IMR-90 (cell line): ENCODE data around the gene KCNG3. TPM values are rescaled to one million over a fixed set of nuclear protein-coding genes. Genes with fewer than 3 reads are reported as not detected.

Experiments
- ATAC-seq: fragments of 200-7000 bp; cut with Tn5 transposase; 2 replicates; pipeline ENCODE4 v1.9.1; 2020; ENCODE audit warnings: low read depth, mild to moderate bottlenecking, moderate library complexity
- BruUV-seq: library from RNA; stranded (reverse); fragments of 400-500 nt; replicated peaks from 2 replicates; lab custom pipeline; 2021; lab: Mats Ljungman, UMichigan
- CTCF ChIA-PET: fragments of 300-600 bp; formaldehyde crosslinking; extraction: SDS; loops from one replicate; lab custom pipeline; 2021; ENCODE audit warnings: antibody characterized with exemption; lab: Yijun Ruan, JAX
- POLR2A ChIA-PET: fragments of 300-600 bp; sonication (Branson Sonifier 250); formaldehyde crosslinking; loops from one replicate; lab custom pipeline; 2022; ENCODE audit warnings: antibody characterized with exemption; ENCODE audit not compliant: unreplicated experiment; lab: Charles Lee
- DNase-seq: peaks from one replicate; pipeline ENCODE4 v3.0.0; 2013
- H2AFZ ChIP-seq: replicated peaks from 2 replicates; pipeline ENCODE3; 2013; ENCODE audit warnings: low read length, mild to moderate bottlenecking; ENCODE audit not compliant: poor library complexity
- H2AK5ac ChIP-seq: 2 replicates; pipeline ENCODE4 v1.6.1; 2013; ENCODE audit warnings: low read depth, low read length, inconsistent platforms
- H2AK9ac ChIP-seq: replicated peaks from 2 replicates; pipeline ENCODE3; 2013; ENCODE audit warnings: mild to moderate bottlenecking, low read depth, low read length, moderate library complexity; ENCODE audit not compliant: poor library complexity
- H2BK120ac ChIP-seq: 2 replicates; pipeline ENCODE4 v1.6.1; 2013; ENCODE audit warnings: low read depth, low read length, inconsistent platforms
- H2BK15ac ChIP-seq: 3 replicates; pipeline ENCODE4 v1.6.1; 2013; ENCODE audit warnings: low read depth, low read length, inconsistent platforms
- H2BK20ac ChIP-seq: 2 replicates; pipeline ENCODE4 v1.6.1; 2013; ENCODE audit warnings: low read depth, mild to moderate bottlenecking, inconsistent platforms, low read length, moderate library complexity
- H2BK5ac ChIP-seq: 2 replicates; pipeline ENCODE4 v1.6.1; 2013; ENCODE audit warnings: mild to moderate bottlenecking, low read depth, low read length, inconsistent platforms; ENCODE audit not compliant: poor library complexity, severe bottlenecking
- H3K14ac ChIP-seq: replicated peaks from 2 replicates; pipeline ENCODE4 v1.6.1; 2013; ENCODE audit warnings: low read depth, low read length, inconsistent platforms
- H3K18ac ChIP-seq: 2 replicates; pipeline ENCODE4 v1.6.1; 2013; ENCODE audit warnings: low read depth, low read length, control low read depth
- H3K23ac ChIP-seq: 2 replicates; pipeline ENCODE4 v1.6.1; 2013; ENCODE audit warnings: low read depth, low read length, inconsistent platforms
- H3K27ac ChIP-seq: 2 replicates; pipeline ENCODE4 v1.5.1; 2013; ENCODE audit warnings: mild to moderate bottlenecking, control low read depth, low read length; ENCODE audit not compliant: insufficient read depth
- H3K27me3 ChIP-seq: 2 replicates; pipeline ENCODE4 v1.6.1; 2013; ENCODE audit warnings: low read length; ENCODE audit not compliant: control insufficient read depth, insufficient read depth
- H3K36me3 ChIP-seq: 2 replicates; pipeline ENCODE4 v1.6.1; 2013; ENCODE audit warnings: low read length, mixed read lengths; ENCODE audit not compliant: control insufficient read depth, insufficient read depth
- H3K4ac ChIP-seq: 2 replicates; pipeline ENCODE4 v1.6.1; 2013; ENCODE audit warnings: low read depth, low read length, inconsistent platforms
- H3K4me1 ChIP-seq: 2 replicates; pipeline ENCODE4 v1.6.1; 2013; ENCODE audit warnings: low read length, mixed read lengths; ENCODE audit not compliant: control insufficient read depth, insufficient read depth
- H3K4me2 ChIP-seq: 2 replicates; pipeline ENCODE4 v1.6.1; 2013; ENCODE audit warnings: low read depth, mild to moderate bottlenecking, control low read depth, low read length, moderate library complexity
- H3K4me3 ChIP-seq: 2 replicates; pipeline ENCODE4 v1.5.1; 2013; ENCODE audit warnings: low read depth, mild to moderate bottlenecking, control low read depth, low read length, moderate library complexity; ENCODE audit not compliant: insufficient read depth
- H3K56ac ChIP-seq: 2 replicates; pipeline ENCODE4 v1.6.1; 2013; ENCODE audit warnings: low read length, inconsistent platforms; ENCODE audit not compliant: insufficient read depth; ENCODE audit errors: extremely low read depth
- H3K79me1 ChIP-seq, 2 experiments: 2 replicates each; pipeline ENCODE4 v1.6.1; 2013; ENCODE audit warnings: low read length in 2 of 2, inconsistent platforms in 1 of 2, low read depth in 1 of 2
- H3K9ac ChIP-seq: 2 replicates; pipeline ENCODE4 v1.6.1; 2013; ENCODE audit warnings: low read depth, low read length, control low read depth
- H3K9me1 ChIP-seq: 2 replicates; pipeline ENCODE4 v1.6.1; 2013; ENCODE audit warnings: low read length, inconsistent platforms; ENCODE audit not compliant: insufficient read depth
- H3K9me3 ChIP-seq: 2 replicates; pipeline ENCODE4 v1.6.1; 2013; ENCODE audit warnings: low read length; ENCODE audit not compliant: control insufficient read depth, insufficient read depth
- H4K20me1 ChIP-seq: 2 replicates; pipeline ENCODE4 v1.6.1; 2013; ENCODE audit warnings: low read length, inconsistent platforms; ENCODE audit not compliant: insufficient read depth
- H4K5ac ChIP-seq: 2 replicates; pipeline ENCODE4 v1.6.1; 2013; ENCODE audit warnings: mild to moderate bottlenecking, low read depth, low read length, control low read depth
- H4K8ac ChIP-seq, 2 experiments: 2 replicates each; pipeline ENCODE4 v1.6.1; 2013; ENCODE audit warnings: low read depth in 2 of 2, low read length in 2 of 2, control low read depth in 1 of 2, inconsistent platforms in 1 of 2
- H4K91ac ChIP-seq: 2 replicates; pipeline ENCODE4 v1.6.1; 2013; ENCODE audit warnings: low read depth, low read length, inconsistent platforms; ENCODE audit not compliant: insufficient read depth
- BHLHE40 ChIP-seq: fragments of 150-350 bp; IDR thresholded peaks from 2 replicates; pipeline ENCODE4 v1.6.1; 2016; ENCODE audit warnings: mild to moderate bottlenecking, low read depth, low read length
- CEBPB ChIP-seq: IDR thresholded peaks from 2 replicates; pipeline ENCODE4 v1.6.1; 2012; ENCODE audit warnings: low read depth, low read length, improper control_type of control experiment
- CHD1 ChIP-seq: IDR thresholded peaks from 2 replicates; pipeline ENCODE4 v1.6.1; 2012; ENCODE audit warnings: low read depth, low read length, improper control_type of control experiment
- CTCF ChIP-seq: conservative IDR thresholded peaks from 2 replicates; pipeline ENCODE4 v1.5.1; 2012; ENCODE audit warnings: mild to moderate bottlenecking, low read depth, low read length, improper control_type of control experiment
- FOS ChIP-seq: fragments of 150-350 bp; IDR thresholded peaks from 2 replicates; pipeline ENCODE4 v1.6.1; 2016; ENCODE audit warnings: low read depth, low read length
- MAFK ChIP-seq: IDR thresholded peaks from 2 replicates; pipeline ENCODE4 v1.6.1; 2012; ENCODE audit warnings: low read depth, low read length, improper control_type of control experiment
- MAZ ChIP-seq: IDR thresholded peaks from 2 replicates; pipeline ENCODE4 v1.6.1; 2012; ENCODE audit warnings: low read depth, mild to moderate bottlenecking, low read length, improper control_type of control experiment, moderate library complexity, borderline replicate concordance
- MXI1 ChIP-seq: IDR thresholded peaks from 2 replicates; pipeline ENCODE4 v1.6.1; 2012; ENCODE audit warnings: low read depth, mild to moderate bottlenecking, low read length, moderate library complexity, borderline replicate concordance
- NFE2L2 ChIP-seq: fragments of 150-350 bp; IDR thresholded peaks from 2 replicates; pipeline ENCODE4 v1.6.1; 2016; ENCODE audit warnings: low read depth, mild to moderate bottlenecking, low read length
- POLR2A ChIP-seq: IDR thresholded peaks from 2 replicates; pipeline ENCODE4 v1.6.1; 2012; ENCODE audit warnings: mild to moderate bottlenecking, low read depth, low read length
- RAD21 ChIP-seq: IDR thresholded peaks from 2 replicates; pipeline ENCODE4 v1.6.1; 2012; ENCODE audit warnings: low read length, improper control_type of control experiment
- RCOR1 ChIP-seq: IDR thresholded peaks from 2 replicates; pipeline ENCODE4 v1.6.1; 2012; ENCODE audit warnings: mild to moderate bottlenecking, low read length, improper control_type of control experiment; ENCODE audit not compliant: insufficient replicate concordance
- SMC3 ChIP-seq: fragments of 150-350 bp; IDR thresholded peaks from 2 replicates; pipeline ENCODE4 v1.6.1; 2016; ENCODE audit warnings: low read depth, mild to moderate bottlenecking, antibody characterized with exemption, low read length, moderate library complexity
- WGBS, 2 experiments: methylation state at CpG; one replicate each; pipeline versions ENCODE4 v1.1.5 to v1.1.7; 2013; ENCODE audit warnings: missing lambda C conversion rate in 2 of 2; ENCODE audit not compliant: insufficient read length in 1 of 2; ENCODE audit errors: extremely low coverage in 2 of 2; 5-methylcytosine and 5-hydroxymethylcytosine counted together
- dilution Hi-C: fragments of 300-500 bp; cut with HindIII; formaldehyde crosslinking; loops from one replicate; pipeline ENCODE4 v1.14.3; 2018; ENCODE audit warnings: low sequenced_read_pairs; ENCODE audit not compliant: unreplicated experiment
- in situ Hi-C: fragments of 300-500 bp; cut with MboI; formaldehyde crosslinking; loops from 3 replicates; pipeline ENCODE4 v1.14.3; 2019; ENCODE audit warnings: low sequenced_read_pairs, inconsistent platforms, mixed read lengths
- intact Hi-C: fragments of 100-400 bp; cut with micrococcal nuclease; formaldehyde crosslinking; loops from 2 replicates; pipeline ENCODE4 v1.10.0; 2022
- polyA plus RNA-seq, 3 experiments: library from polyadenylated mRNA; depleted of rRNA; stranded (reverse); fragments of >200 nt; gene quantifications; 2 replicates each; pipeline ENCODE4 v1.2.3, GENCODE V29; 2012; ENCODE audit warnings: low replicate concordance in 1 of 3
- total RNA-seq: library from RNA; depleted of rRNA; stranded (reverse); fragments of >200 nt; gene quantifications from 2 replicates; pipeline ENCODE4 v1.2.3, GENCODE V29; 2012
- TF ChIP-seq, protein P1 (sequence below): fragments of 150-350 bp; IDR thresholded peaks from 2 replicates; pipeline ENCODE4 v1.6.1; 2017; ENCODE audit warnings: mild to moderate bottlenecking, antibody characterized with exemption, low read length, low read depth
- TF ChIP-seq, protein P2 (sequence below): fragments of 150-350 bp; IDR thresholded peaks from 2 replicates; pipeline ENCODE4 v1.6.1; 2016; ENCODE audit warnings: low read depth, mild to moderate bottlenecking, low read length, moderate library complexity, borderline replicate concordance

Gene KCNG3
- total and polyA plus RNA-seq, 2 of the 4 experiments (the other 2 are of a cell fraction): under 0.01 TPM; not detected in 1

- dilution Hi-C loops: no loop called here
- TF ChIP-seq CHD1 (no peak), BHLHE40 (no peak), MXI1 (no peak), NFE2L2 (no peak), CTCF (no peak), CEBPB (no peak), POLR2A (no peak), FOS (no peak), SMC3 (no peak), RCOR1 (no peak), MAFK (no peak), RAD21 (no peak), MAZ (no peak)
- TF ChIP-seq, protein P1, sequence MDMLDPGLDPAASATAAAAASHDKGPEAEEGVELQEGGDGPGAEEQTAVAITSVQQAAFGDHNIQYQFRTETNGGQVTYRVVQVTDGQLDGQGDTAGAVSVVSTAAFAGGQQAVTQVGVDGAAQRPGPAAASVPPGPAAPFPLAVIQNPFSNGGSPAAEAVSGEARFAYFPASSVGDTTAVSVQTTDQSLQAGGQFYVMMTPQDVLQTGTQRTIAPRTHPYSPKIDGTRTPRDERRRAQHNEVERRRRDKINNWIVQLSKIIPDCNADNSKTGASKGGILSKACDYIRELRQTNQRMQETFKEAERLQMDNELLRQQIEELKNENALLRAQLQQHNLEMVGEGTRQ: no peak
- TF ChIP-seq, protein P2, sequence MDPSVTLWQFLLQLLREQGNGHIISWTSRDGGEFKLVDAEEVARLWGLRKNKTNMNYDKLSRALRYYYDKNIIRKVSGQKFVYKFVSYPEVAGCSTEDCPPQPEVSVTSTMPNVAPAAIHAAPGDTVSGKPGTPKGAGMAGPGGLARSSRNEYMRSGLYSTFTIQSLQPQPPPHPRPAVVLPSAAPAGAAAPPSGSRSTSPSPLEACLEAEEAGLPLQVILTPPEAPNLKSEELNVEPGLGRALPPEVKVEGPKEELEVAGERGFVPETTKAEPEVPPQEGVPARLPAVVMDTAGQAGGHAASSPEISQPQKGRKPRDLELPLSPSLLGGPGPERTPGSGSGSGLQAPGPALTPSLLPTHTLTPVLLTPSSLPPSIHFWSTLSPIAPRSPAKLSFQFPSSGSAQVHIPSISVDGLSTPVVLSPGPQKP: no peak
Measured at GRCh38 chr2:42421601-42422239, 72.1 kb downstream of the KCNG3 start.

More at GRCh38 chr2:42421601-42422239, 72.1 kb downstream of the KCNG3 start:
- Histone ChIP-seq H3K27me3 (no peaks in the 10 kb centered on the region), H3K79me1 (no peaks in the 10 kb centered on the region), H3K23ac (no peak overlapping the region), H3K14ac (no peak overlapping the region), H4K91ac (no peak overlapping the region), H2AFZ (no peak overlapping the region), H2BK120ac (peak overlapping the region; percentile 42), H3K9me3 (no peaks in the 10 kb centered on the region), H2BK5ac (no peak overlapping the region), H3K36me3 (no peaks in the 10 kb centered on the region), H3K56ac (no peak overlapping the region), H2AK5ac (no peak overlapping the region), H3K4ac (peak overlapping the region; percentile 27), H3K27ac (no peak overlapping the region), H2AK9ac (no peak overlapping the region), H3K18ac (peak overlapping the region; percentile 30; the same call in 1 of the 2 replicates), H3K4me1 (peaks cover 11% of the 10 kb centered on the region), H4K20me1 (no peaks in the 10 kb centered on the region), H3K9me1 (no peaks in the 10 kb centered on the region), H2BK15ac (peak overlapping the region; percentile 36; the same call in 1 of the 3 replicates), H3K4me3 (no peak overlapping the region), H3K4me2 (no peak overlapping the region), H3K9ac (no peak overlapping the region), H2BK20ac (peak overlapping the region; percentile 48; the same call in 1 of the 2 replicates), H4K8ac (peak overlapping the region in 1 of 2 experiments; percentile 6; a peak in 1 of 4 replicates), H4K5ac (peak overlapping the region; percentile 58; the same call in 1 of the 2 replicates)
- no TSS peak for BruUV-seq
- ChIA-PET CTCF (interaction anchor here (1.0 kb wide), 1 partner anchor 242 kb away, joined by 3 read pairs; no protein-coding TSS in a partner anchor), POLR2A (no interaction called here)
- in situ Hi-C loops: no loop called here
- intact Hi-C loops: loop anchor here (5.0 kb wide), 1 partner anchor 59 kb away; the partner anchor contains the start of gene COX7A2L
- ATAC-seq (peak; percentile 8; the same call in 1 of the 2 replicates), DNase-seq (peak; percentile 10)
- WGBS, 2 experiments: no CpG with 5 or more reads among the region's 3 CpGs
